Dedifferentiated amniotic fluid mesenchymal stem cell (primary cell): Measurements from ENCODE around the gene RBM33.
"Not testable (repeated sequence)": the region's sequence is repeated elsewhere in the genome, so short reads cannot be mapped to it uniquely, and the experiment has no call there.

Source experiments
- DNase-seq: peaks from one replicate; pipeline ENCODE4 v3.0.0-alpha.2; 2016; ENCODE audit errors: extremely low spot score

The RBM33 gene

GRCh38 chr7:155809332-155809946 lies 165.0 kb downstream of the RBM33 start:
- no peak for DNase-seq

GRCh38 chr7:155809947-155810769 lies 165.7 kb downstream of the RBM33 start:
- DNase-seq, result no peak

- DNase-seq, result no peak
Observed at GRCh38 chr7:155810770-155811559, 166.5 kb downstream of the RBM33 start.

- DNase-seq, result no peak
Observed at GRCh38 chr7:155811560-155811894, 167.1 kb downstream of the RBM33 start.

- no peak for DNase-seq
Observed at GRCh38 chr7:155811895-155812761, 167.7 kb downstream of the RBM33 start, which contains the start of gene SHH. Gene SHH, minus strand, starts transcription at chr7:155812463. Its CDS starts 341 bp downstream, at chr7:155812122.

- no peak for DNase-seq
Observed at GRCh38 chr7:155813125-155813524, 168.7 kb downstream of the RBM33 start.

- DNase-seq, result no peak
Observed at GRCh38 chr7:155813546-155814315, 169.3 kb downstream of the RBM33 start.

GRCh38 chr7:155814316-155815276 lies 170.1 kb downstream of the RBM33 start:
- no peak for DNase-seq

GRCh38 chr7:155815332-155816191 lies 171.1 kb downstream of the RBM33 start:
- no peak for DNase-seq

- no peak for DNase-seq
Observed at GRCh38 chr7:155816192-155816508, 171.7 kb downstream of the RBM33 start.

- no peak for DNase-seq
Observed at GRCh38 chr7:155816996-155817395, 172.5 kb downstream of the RBM33 start.

- not testable (repeated sequence) for DNase-seq
Observed at GRCh38 chr7:155817515-155817914, 173.1 kb downstream of the RBM33 start.

- DNase-seq, result no peak
Observed at GRCh38 chr7:155818154-155818819, 173.8 kb downstream of the RBM33 start.

GRCh38 chr7:155818820-155819168 lies 174.3 kb downstream of the RBM33 start:
- no peak for DNase-seq

- DNase-seq, result no peak
Observed at GRCh38 chr7:155819186-155819585, 174.7 kb downstream of the RBM33 start.

- no peak for DNase-seq
Observed at GRCh38 chr7:155820246-155820645, 175.8 kb downstream of the RBM33 start.

- no peak for DNase-seq
Observed at GRCh38 chr7:155820788-155821187, 176.3 kb downstream of the RBM33 start.

GRCh38 chr7:155821851-155822250 lies 177.4 kb downstream of the RBM33 start:
- DNase-seq, result no peak
